Cortex of kidney (tissue), 1 donor: ENCODE measurements around the gene OPN1MW3.
"Not testable (repeated sequence)": the region's sequence is repeated elsewhere in the genome, so short reads cannot be mapped to it uniquely, and the experiment has no call there.

Source experiments
- DNase-seq: peaks from one replicate; lab custom pipeline; 2025; lab: John Stamatoyannopoulos, UW

The OPN1MW3 gene

GRCh38 chrX:154257282-154257681, at the start of gene OPN1MW3:
TSS of gene OPN1MW3 (plus strand) at chrX:154257582. CDS start at chrX:154257620, 38 bp downstream.
- DNase-seq, result not testable (repeated sequence)

GRCh38 chrX:154209670-154210418, 47.5 kb upstream of the OPN1MW3 start:
- not testable (repeated sequence) for DNase-seq

- DNase-seq, result not testable (repeated sequence)
Measured at GRCh38 chrX:154211057-154211456, 46.3 kb upstream of the OPN1MW3 start.

GRCh38 chrX:154211499-154211898, 45.9 kb upstream of the OPN1MW3 start:
- DNase-seq, result not testable (repeated sequence)

- not testable (repeated sequence) for DNase-seq
Measured at GRCh38 chrX:154219456-154219855, 37.9 kb upstream of the OPN1MW3 start, which contains the start of gene OPN1MW2. TSS of gene OPN1MW2 (plus strand) at chrX:154219756. CDS start at chrX:154219816, 60 bp downstream.

GRCh38 chrX:154225292-154225691, 32.1 kb upstream of the OPN1MW3 start:
- not testable (repeated sequence) for DNase-seq

GRCh38 chrX:154226706-154227105, 30.7 kb upstream of the OPN1MW3 start:
- not testable (repeated sequence) for DNase-seq

GRCh38 chrX:154231443-154231842, 25.9 kb upstream of the OPN1MW3 start:
- DNase-seq, result not testable (repeated sequence)

- DNase-seq, result not testable (repeated sequence)
Measured at GRCh38 chrX:154233620-154234019, 23.8 kb upstream of the OPN1MW3 start.

- DNase-seq, result not testable (repeated sequence)
Measured at GRCh38 chrX:154238939-154239559, 18.3 kb upstream of the OPN1MW3 start.

GRCh38 chrX:154239982-154240503, 17.3 kb upstream of the OPN1MW3 start:
- not testable (repeated sequence) for DNase-seq

GRCh38 chrX:154247377-154248045, 9.9 kb upstream of the OPN1MW3 start:
- not testable (repeated sequence) for DNase-seq

GRCh38 chrX:154248076-154248475, 9.3 kb upstream of the OPN1MW3 start:
- DNase-seq, result not testable (repeated sequence)

GRCh38 chrX:154258711-154259110, 1.3 kb downstream of the OPN1MW3 start:
- not testable (repeated sequence) for DNase-seq

GRCh38 chrX:154263072-154263471, 5.7 kb downstream of the OPN1MW3 start:
- not testable (repeated sequence) for DNase-seq

- not testable (repeated sequence) for DNase-seq
Measured at GRCh38 chrX:154269245-154269644, 11.9 kb downstream of the OPN1MW3 start.

- not testable (repeated sequence) for DNase-seq
Measured at GRCh38 chrX:154284489-154285338, 27.3 kb downstream of the OPN1MW3 start.

- not testable (repeated sequence) for DNase-seq
Measured at GRCh38 chrX:154286406-154286805, 29.0 kb downstream of the OPN1MW3 start.

- no peak for DNase-seq
Measured at GRCh38 chrX:154294791-154295574, 37.6 kb downstream of the OPN1MW3 start, which contains the start of gene TEX28. TSS of gene TEX28 (minus strand) at chrX:154295124. CDS start at chrX:154292117, 3,007 bp downstream.

- DNase-seq, result no peak
Measured at GRCh38 chrX:154295664-154296310, 38.4 kb downstream of the OPN1MW3 start, which contains the start of gene TKTL1. TSS of gene TKTL1 (plus strand) at chrX:154295795. CDS start at chrX:154295860, 65 bp downstream.
